CMK (cell line): ENCODE measurements around the gene C11orf91.
"Not testable (repeated sequence)": the region's sequence is repeated elsewhere in the genome, so short reads cannot be mapped to it uniquely, and the experiment has no call there.

Experiments
- DNase-seq: peaks from one replicate; pipeline ENCODE4 v3.0.0-alpha.2; 2010; ENCODE audit warnings: low read depth

Gene C11orf91

DNA sequence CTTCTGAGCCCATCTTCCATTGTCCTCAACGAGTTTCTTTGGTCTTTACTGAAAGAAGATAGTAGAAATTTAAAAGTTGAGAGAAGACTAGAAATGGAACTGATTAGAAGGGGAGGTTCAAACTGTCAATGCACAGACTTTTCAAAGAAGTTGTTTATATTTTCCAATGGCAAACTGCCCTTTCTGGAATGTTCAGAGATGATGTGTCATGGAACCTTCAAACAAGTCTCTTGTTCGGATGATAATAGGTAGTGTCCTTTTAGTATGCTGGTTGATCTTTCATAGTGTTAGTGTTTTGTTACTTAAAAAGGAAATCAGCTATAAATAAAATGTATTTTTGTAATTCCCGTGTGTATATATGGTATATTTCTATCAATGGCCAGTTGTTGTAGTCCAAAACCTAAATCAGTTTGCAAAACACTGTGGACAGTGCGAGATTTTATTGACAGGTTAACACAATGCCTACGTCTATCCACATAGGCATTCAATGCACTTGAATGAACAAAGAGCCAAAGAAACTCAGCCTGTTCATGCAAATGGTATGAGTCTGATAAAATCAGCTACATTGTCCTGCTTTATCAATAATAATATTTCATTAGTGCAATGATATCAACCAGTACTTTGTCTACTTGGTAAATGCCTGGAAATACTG is 30.9 kb downstream of the C11orf91 start:
- no peak for DNase-seq

DNA sequence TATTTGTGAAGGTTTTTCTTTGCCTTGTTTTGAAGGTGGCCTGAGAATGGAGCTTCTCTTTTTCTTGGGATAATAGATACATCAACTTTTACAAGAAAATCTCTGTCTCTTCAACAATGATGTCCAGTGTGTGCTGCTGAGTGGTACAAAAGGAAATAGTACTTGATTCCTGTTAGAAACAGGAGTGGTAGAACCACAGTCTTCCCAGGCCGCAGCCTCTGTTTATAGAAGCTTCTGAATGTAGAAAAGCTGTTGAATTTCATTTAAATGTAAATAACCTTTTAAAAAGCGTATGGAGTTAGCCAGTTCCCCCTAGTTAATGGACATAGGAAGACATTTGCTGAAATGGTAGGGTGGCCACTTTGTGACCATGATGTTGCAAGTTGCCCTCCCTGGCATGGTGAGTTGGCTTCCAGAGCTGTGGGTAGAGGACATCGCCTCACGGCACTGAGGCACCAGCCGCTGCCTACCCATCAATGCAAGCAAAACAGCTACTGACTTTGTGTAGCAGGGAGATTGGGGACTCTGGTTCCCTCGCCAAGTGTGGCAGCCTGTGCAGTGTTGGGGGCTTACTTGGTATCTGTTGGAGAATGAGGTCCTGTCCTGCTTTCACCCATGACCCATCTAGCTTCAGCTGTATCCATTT is 31.6 kb downstream of the C11orf91 start:
- no peak for DNase-seq

DNA sequence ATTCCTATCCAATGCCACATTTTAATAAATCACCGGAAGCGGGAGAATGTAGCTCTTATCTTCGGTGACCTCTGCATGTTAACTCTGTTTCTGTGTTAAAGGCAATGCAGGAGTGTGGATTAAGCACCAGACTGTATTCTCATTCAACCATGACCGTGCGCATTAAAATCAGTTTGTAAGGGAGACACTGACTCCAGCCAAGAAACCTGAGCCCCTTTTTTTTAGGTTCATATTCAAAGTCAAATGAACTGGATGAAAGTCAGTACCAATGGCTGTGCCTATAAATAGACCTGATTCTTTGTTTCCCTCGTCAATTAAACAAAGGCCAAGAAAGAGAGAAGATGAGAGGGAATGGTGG is 32.2 kb downstream of the C11orf91 start:
- DNase-seq: no peak

DNA sequence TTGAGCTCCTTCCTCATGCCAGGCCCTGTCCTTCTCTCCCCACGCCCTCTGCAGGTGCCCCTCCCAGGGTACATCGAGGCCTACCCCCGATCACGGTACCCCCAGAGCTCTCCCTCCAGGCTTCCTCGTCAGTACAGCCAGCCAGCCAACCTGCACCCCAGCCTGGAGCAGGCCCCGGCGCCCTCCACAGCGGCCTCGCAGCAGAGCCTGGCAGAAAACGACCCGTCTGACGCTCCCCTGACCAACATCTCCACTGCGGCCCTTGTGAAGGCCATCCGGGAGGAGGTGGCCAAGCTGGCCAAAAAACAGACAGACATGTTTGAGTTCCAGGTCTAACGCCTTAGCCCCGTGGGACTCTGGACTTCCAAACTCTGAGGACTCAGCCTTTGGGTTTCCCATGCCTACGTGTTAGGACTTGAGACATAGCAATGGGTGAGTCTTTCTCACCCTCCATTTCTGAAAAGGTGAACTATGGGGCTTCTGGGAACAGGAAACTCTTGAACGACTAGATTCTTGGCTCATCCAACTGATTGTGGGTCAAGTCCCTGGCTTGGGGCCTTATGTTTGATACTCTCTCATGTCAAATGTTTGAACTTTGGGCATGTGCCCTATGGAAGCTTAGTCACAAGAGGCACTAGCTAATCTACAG is 32.7 kb downstream of the C11orf91 start:
- DNase-seq: no peak

DNA sequence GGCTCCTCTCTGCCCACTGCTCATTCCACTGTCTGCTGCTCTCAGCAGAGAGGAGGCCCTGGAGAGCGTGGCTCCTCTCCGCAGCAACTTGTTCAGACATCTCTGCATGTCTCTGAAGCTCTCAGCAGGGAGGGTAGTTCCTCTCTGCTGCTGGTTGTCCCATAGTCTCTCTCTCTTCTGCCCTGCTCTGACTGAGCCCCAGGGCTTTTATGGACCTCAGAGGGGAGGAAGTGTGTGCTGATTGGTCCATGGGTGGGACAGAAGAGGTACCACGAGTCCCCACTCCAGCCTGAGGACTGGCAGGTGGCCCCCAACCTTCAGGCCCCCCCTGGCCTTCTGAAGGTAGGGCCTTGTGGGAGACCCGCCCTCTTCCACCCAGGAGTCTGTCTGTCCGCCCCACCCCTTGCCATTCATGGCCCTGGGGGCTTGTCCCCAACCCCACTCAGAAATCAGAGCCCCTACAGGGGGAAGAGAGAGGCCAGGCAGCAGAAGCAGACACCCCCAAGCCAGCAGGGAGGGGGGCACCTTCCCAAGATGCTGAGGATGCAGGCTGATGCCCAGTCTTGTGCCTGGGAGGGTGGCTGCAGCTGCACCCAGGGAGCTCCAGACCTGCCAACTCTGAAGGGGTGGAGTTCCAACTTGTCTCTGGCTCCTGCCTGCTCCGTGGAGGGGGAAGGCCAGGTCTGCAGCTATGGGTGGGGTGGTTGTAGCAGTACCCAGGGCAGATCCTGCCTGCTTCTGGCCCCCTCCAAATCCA is 35.1 kb downstream of the C11orf91 start:
- no peak for DNase-seq

DNA sequence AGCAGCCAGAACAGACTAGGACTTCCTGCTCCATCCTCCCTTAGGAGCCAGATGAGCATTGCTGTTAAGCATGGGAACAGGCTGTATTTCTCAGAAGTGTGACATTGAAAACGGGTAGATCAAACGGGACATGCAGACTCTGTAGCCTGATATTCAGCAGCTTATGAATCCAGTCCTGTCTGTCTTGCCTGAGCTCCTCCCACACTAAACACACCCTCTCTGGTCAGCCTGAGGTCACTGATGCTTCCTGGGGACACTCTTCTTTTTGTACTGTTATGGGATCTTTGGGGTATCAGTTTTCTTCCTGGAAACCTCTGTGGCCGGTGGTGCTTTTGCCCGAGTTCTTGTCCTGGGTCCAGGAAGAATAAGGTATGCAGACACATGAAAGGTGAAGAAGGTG is 35.8 kb downstream of the C11orf91 start:
- DNase-seq: no peak

DNA sequence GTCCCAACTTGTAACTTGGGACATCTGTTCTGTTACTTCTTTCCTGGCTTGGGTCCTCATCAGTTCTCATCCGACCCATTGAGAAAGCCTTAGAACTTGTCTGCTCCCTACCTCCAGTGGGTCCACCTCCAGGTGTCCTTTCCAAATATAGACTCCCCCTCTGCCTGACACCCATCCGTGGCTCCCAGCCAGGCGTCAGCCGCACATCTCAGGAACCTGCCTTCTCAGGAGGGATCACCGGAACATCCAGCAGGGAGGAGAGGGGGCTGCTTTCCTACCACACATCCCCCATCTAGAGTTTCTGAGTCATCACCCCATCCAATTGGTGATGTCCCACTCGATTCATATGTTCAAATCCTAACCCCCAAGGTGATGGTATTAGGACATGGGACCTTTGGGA is 36.5 kb downstream of the C11orf91 start:
- no peak for DNase-seq

DNA sequence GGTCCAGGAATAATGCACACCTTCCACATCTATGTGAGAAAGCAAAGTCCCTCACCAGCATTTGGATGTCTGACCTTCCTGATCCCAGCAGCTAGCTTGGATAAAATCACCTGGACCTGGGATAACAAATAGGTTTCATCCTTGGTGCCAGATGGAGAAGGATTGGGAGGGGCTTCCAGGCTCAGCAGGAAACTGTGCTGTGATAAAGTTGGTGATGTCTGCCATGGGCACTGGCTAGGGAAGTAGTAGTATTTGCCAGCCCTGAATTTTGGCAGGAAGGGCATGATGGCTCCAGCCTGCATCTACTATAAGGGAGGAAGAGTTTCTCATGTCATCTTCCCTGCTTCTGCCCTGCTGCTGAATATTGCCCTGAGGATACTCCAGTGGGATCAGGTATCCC is 37.5 kb downstream of the C11orf91 start:
- no peak for DNase-seq

DNA sequence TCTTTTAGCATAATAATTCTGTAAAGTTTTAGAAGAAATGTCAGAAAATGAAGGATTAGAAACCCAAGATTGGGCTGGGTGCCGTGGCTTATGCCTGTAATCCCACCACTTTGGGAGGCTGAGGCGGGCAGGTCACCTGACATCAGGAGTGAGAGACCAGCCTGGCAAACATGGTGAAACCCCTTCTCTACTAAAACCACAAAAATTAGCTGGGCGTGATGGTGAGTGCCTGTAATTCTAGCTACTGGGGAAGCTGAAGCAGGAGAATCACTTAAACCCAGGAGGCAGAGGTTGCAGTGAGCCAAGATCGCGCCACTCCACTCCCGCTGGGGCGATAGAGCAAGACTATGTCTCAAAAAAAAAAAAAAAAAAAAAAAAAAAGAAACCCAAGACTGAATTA is 39.1 kb downstream of the C11orf91 start:
- not testable (repeated sequence) for DNase-seq

DNA sequence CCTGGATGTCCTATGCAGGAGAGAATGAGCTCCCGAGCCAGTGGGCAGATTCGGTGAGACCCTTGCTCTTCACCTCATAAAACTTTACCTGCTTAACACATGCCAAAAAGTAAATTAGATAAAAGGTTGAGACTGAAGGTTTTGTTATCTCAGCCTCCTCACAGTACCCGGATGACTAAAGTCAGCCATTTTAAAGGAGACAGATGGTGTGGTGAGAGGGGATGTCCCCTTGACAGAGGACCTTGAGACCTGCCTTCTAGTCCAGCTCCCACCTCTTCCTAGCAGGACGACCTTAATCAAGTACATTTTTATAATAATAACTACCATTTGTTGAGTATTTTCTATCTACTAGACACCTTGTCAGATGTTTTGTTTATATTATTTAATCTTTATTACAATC is 39.7 kb downstream of the C11orf91 start:
- no peak for DNase-seq

DNA sequence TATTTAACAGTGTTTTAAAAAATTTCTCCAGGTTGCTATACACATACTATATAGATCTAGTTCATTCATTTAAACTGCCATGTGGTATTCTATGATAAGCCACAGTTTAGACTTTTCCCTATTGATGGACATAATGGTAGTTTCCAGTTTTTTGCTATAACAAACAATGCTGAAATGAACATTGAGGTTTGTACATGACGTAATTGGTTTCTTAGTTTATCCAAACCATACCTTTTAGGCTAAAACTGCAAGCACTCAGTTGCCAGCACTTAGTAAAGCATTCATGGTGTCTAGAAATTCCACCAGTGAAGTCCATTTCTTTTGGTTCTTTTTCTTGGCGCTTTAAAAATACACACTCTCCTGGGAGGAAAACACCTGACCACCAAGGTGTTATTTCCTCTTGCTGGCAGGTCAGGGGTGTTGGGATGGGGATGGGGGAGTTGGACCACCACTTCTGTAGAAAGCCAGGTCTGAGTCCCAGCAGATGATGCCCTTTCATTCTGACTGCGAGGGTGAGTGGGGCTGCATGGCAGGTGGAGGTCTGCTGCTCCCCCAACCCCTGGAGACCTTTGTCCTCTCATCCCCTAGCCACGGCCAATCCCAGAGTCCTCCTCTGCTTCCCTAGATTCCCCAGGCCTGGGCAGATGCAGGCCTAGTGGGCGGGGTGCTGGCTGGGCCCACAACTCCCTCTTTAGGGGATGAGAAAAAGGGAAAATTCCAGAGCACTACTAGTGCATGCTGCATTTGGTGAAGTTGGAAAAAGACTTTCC is 41.1 kb downstream of the C11orf91 start:
- DNase-seq: no peak

DNA sequence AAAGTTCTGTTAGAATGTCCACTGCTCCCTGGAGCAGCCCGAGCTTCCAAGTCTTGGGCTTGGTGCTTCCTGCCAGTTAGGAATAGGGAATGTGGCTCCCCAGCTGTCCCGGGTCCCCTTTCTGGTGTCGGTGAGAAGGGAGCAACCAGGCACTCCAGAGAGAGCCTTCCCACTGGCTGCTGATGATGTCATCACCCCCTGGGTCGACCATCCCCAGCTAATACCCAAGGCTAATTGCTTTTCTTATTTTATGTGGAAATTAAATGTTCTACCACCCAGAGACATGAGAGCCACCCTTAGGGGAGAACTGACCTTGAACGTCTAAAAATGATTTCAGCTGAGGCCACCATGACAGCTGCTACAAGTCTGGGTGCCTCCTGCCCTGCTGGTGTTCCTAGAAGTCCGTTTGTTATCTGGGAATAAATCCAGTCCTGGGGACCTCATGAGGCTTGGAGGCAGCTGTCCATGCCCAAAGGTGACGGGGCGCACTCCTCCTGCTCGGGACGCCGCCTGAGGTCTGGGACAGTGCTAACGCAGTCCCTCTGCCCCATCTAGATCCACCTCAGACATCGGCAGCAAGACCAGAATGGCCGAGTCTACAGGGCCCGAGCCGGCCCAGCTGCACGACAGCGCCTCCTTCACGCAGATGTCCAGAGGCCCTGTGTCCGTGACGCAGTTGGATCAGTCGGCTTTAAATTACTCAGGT is 42.3 kb downstream of the C11orf91 start:
- DNase-seq: no peak

DNA sequence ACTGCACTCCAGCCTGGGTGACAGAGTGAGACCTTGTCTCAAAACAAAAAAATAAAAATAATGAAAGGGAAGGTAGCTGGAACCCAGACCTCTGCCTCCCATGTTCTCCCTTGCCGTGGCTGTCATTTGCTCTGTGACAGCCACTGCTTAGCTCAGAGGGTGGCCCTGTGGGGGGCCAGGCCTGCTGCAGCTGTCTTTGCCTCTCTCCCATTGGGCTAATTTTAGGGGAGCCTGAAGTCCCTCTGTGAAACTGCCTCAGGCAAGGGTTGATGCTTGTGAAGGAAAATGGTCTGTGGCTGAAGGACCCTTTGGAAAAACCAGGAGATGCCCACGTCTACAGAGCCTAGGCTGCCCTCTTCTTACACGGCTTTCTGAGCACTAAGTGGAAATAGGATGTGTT is 42.9 kb downstream of the C11orf91 start:
- DNase-seq: no peak

DNA sequence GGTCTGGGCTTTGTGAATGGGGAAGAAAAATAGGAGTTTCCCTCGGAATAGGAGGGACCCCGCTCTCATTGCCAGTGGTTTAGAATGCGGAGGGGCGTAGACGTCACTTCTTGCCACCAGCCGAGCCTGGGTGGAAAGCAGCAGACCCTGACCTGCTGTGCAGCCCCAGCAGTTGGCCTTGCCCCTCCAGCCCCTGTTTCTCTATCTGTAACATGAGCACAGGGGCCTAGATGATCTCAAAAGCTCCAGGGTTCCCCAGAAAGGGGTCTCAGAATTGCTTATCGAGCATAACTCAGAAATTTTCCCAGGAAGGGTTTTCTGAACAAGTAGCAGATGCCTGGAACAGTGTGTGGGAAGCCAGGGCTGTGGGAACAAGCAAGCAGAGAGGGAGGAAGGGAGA is 43.9 kb downstream of the C11orf91 start:
- DNase-seq: no peak

DNA sequence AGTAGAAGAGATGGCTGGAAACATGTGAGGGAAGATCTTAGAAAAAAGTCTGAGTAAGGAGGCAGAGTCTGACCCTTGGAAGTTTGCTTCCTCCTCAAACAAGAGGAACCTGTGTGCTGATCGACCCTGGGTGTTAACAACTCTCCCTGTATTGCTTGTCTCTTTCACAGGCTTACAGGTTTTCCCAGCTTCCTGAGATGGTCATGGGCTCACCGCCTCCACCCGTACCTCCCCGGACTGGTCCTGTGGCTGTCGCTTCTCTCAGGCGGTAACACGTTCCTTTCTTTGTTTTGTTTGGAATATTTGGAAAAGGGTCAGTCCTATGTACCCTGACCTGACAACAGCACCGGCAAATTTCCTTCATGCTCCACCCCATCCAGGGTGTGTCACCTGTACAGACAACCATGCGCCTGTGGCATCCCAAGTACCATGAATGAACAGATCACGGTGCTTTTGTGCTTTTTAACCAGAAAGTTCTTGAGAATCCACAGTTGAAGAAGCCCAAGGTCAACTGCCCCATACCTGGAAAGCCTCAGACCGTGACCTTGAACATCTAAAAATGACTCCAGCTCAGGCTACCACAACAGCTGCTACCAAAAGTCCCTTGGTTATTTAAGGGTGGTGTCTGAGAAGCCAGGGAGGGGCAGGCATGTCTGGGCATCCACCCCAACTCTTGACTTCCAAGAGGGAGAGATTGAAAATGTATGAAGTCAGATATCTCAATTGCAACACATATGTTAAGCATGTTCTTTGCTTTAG is 44.6 kb downstream of the C11orf91 start:
- DNase-seq: no peak

DNA sequence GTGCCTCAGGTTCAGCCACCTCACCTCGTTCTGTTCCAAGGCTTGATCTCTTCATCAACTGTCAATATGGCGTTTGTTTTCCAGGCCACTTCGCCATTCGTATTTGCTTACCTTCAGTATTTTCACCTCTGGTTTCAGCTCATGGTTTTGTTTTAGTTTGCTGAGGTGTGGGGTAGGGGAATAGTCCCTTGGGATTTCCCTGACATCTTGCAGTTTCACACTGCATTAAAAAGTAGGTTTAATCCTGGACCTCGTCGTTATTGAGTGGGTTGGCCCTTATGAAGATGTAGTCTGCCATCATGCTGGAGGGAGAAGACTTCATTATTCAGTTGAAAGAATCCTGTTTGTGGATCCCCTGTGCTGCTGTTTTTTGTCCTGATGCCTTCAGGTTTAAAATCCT is 46.0 kb downstream of the C11orf91 start:
- no peak for DNase-seq

DNA sequence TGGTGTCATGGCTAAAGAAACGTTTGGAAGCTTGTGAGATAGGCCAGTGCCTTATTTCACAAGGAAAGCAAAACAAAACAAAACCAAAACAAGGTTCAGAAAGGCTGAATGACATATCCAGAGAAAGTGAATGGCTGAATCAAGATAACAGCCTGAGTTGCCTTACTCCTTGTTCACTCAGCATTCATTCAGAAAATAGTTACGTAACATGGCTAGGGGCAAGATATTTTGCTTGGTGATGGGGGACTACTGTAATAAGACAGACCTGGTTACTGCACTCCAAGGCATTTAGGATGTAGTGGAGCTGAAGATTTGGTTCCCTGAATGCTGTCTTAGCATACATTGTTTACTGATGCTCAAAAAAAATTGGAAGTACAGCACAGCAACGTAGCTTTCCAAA is 47.7 kb downstream of the C11orf91 start:
- DNase-seq: no peak

DNA sequence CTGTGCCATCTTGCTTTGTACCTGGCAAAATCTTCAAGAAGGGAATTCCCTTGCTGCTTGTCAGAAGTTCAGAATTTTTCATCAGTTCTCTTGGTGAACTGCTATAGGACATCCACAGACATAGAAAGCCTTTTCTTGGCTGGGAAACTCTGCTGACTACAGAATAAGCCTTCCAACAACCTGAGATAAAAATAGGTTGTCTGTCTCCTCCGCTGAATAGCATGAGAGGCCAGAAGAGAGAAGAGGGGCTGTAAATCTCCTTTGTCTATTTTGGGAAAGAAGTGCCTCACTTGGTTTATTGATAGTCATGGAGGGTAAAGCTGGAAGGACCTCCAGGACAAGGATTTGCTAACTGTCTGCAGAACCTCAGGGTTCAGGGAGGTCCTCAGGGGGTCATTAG is 48.2 kb downstream of the C11orf91 start:
- DNase-seq: no peak

DNA sequence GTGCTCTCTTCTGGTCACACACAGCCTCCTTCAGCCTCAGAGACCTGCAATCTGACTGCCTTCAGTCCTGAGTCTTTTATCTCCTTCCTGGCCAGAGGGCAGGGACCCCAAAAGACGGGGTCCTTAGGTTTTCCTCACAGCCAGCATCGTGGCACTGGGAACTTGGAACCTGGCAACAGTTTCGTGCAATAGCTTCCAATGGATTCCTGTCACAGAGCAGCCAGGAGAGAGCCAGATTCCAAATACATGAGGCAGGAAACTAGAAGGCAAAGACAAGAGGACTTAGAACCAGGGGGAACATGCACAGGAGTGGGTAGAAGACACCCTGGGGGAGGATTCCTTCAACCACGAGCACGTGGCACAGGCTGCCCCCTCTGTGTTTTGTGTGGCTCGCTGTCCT is 48.6 kb downstream of the C11orf91 start:
- DNase-seq: no peak

DNA sequence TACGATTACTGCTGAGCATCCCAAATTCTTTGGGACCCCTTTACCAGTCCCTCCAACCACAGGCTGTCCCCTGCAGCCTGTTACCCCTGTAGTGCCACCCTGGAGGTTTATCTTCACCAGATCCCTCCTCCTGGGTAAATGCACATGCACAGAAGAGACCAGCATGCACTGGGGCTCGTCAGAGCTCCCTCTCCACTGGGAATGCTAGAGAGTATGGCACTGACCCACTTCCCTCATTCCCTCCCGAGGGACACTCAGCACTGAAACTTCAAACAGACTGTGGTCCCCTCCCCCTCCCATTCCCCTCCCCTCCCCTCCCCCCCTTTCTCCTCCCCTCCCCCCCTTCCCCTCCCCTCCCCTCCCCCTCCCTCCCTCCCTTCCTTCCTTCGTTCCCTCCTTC is 49.1 kb downstream of the C11orf91 start:
- no peak for DNase-seq

DNA sequence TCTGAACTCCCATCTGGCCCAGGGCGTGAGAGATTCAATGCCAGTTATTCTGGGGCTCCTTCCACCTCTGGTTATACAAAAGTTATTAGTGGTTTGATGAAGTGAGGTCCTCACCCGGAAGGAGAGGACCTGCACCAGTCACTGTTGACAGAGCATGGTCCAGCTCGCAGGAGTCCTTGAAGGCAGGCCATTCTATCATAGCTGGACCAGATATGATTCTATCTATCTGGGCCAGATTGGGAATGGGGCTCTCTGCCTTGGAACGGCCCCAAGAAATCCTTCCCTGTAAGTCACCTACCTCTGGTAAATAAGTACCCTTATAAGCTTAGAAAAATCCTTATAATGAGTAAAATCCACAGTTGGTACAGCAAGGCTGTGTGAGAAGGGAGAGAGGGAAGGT is 50.7 kb downstream of the C11orf91 start:
- no peak for DNase-seq
